ENCODE results near the gene NSUN3.
A peak's percentile ranks its signal among the peaks of the same experiment; 100 is the strongest.
"Not testable (repeated sequence)": the region's sequence is repeated elsewhere in the genome, so short reads cannot be mapped to it uniquely, and the experiment has no call there.

The NSUN3 gene

DNA sequence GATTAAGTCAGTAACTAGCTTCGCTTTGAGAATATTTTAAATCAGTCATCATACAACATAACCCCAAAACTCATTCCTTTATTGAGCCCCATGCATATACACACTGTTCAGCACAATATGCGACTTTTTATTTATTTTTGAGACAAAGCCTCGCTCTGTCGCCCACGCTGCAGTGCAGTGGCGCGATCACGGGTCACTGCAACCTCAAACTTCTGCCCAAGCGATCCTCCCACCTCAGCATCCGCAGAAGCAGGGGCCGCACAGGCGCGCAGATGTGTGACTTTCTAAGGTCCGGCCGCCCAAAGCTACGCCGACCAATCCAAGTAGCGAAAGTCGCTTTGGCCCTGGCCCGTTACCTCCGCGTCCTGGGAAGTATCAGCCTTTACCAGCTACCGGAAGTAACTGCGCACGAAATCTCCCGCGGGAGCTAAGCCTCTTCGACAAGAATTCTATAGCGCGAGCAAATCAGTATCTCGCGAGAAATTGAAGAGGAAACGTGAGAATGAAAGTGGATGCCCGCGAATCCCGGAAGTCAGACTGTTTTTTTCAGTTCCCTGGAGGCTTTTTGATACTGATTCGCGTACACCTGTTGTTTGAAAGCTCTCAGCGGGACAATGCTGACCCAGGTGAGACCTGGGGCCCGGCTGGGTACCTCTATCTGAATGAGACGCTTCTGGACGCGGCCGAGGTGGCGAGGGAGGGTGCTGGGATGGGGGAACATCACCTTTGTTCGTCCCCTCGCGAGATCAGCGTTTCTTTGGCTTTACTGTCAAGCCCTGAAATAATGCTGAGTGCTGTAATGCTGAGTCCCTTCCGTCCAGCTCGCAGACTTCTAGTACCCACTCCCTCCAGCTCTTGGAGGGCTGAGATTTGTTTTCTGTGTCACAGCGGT lies at the start of gene NSUN3, which contains the start of gene DHFR2:
Gene NSUN3 (plus strand): TSS at position 549 of the 892 bp plus-strand sequence. CDS start 66 bp downstream, at position 615.
Gene DHFR2 (minus strand): TSS at position 404 of the 892 bp plus-strand sequence. CDS start 1,405 bp downstream, outside the sequence.
- peak; percentile 98 for DNase-seq (ENCODE audit: low read depth, low spot score)

DNA sequence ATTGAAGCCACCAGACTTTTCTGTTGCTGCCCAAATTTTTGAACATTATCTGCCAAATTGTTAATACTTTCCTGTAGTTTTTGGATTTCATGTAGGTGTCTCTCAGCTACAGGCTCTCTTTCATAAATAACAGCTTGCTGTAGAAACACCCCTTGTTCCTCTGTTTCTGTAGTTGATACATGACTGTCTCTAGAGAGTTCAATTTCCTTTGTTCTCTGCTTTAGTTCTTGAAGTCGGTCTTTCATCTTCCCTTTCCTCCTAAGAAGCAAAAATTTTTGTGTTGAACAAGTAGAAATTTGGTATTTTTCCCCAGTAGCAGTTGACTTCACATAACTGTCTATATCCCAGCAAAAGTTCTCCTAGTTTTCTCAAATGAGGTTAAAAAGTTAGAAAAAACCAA lies 47.8 kb upstream of the NSUN3 start:
- DNase-seq (ENCODE audit: low read depth, low spot score), result no peak

DNA sequence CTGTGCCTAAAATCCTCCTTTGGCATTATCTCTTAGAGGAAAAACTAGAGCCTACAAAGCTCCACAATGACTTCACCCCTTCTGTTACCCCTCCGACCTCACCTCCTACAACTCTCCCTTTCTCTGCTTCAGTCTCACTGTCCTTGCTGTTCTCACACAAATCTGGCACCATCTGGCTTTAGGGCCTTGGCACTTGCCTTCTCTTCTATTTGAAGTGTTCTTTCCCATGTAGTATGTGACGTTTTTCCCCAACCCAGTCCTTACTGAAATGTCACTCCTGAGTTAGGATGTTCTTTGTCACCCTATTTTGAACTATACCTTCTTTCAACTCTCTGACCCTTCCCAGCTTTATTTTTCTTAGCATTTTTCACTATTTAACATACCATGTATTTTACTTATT lies 43.2 kb upstream of the NSUN3 start:
- no peak for DNase-seq (ENCODE audit: low read depth, low spot score)

DNA sequence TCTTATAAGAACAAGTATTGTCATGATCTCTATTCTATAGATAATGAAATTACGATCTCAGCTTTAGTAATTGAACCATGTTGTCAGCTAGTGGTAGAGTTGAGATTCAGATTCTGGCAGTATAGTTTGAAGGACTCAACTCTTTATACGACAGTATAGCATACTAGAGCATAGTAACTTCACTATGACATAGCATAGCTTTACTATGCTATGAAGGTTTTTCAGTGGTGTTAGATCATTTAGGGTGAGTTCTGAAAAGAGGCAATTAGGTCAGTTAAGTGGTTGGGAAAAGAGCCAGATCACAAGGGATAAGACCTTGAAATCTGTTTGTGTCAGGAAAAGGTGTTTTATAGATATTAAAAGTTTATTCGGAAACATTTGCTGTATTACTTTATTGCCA lies 42.6 kb upstream of the NSUN3 start:
- no peak for DNase-seq (ENCODE audit: low read depth, low spot score)

DNA sequence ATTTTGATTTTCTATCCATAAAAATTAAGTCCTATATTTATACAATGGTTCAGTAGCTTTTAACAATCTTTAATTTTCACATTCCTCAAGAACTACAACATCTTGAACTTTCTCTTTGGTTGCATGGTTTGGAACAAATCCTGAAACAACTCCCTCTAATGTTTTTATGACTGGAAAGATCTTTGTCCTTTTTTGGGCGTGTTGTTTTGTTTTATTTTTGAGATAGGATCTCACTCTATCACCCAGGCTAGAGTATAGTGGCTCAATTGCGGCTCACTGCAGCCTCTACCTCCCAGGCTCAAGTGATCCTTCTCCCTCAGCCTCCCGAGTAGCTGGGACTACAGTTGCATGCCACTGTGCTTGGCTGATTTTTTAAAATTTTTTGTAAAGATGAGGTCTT lies 38.5 kb upstream of the NSUN3 start:
- DNase-seq (ENCODE audit: low read depth, low spot score), result peak; percentile 48

DNA sequence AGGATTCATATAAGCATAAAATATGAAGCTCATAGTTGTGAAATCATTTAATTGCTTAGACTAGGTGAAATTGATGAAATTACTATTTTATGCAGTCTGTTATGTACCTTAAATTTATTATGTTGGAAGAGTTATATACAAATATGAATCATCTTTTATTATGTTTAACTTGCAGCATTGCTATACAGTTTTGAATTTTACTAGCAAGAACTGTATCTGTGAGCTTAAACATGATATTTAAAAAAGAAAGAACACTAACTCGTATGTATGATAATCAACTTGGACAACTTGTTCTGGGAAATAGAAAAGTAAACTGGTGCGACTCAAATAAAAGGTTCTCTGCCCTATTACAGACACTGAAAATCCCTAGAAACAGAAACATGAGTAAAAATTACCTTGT lies 36.2 kb upstream of the NSUN3 start:
- DNase-seq (ENCODE audit: low read depth, low spot score), result no peak

DNA sequence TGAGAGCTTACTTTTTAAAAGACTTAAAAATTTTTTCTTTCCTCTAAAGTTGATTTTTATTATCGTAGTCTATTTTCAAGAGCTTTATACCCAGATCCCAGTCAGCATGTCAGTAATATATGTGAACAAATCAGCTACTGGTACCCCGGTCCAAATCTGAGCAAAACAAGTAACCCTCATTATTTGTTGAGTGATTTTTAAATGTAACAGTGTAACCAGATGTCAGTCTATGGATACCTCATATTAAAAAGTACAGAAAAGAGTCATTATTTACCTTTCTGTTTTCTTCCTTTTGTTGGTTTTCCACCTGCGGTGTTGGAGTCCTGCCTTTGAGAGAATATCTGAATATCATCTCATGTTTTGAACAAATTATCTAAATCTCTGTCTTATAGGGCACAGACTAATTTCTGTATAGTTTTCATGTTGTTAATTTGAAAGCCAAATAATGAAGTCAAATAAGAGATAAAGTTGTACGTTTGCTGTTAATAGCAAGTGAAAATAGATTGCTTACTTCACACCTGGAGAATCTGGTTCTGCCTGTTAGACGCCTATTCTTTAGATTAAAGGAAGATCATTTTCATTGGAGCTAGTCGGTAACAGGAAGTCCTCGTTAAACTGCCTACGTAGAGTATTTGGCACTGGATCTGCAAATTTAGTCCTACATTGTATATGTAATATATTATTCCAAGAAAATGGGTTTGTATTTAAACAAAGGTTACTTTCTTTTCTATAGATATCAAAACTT lies 34.6 kb upstream of the NSUN3 start, which contains the start of gene STX19:
Gene STX19 (minus strand): TSS at position 505 of the 745 bp plus-strand sequence. CDS start 13,328 bp downstream, outside the sequence.
- no peak for DNase-seq (ENCODE audit: low read depth, low spot score)

DNA sequence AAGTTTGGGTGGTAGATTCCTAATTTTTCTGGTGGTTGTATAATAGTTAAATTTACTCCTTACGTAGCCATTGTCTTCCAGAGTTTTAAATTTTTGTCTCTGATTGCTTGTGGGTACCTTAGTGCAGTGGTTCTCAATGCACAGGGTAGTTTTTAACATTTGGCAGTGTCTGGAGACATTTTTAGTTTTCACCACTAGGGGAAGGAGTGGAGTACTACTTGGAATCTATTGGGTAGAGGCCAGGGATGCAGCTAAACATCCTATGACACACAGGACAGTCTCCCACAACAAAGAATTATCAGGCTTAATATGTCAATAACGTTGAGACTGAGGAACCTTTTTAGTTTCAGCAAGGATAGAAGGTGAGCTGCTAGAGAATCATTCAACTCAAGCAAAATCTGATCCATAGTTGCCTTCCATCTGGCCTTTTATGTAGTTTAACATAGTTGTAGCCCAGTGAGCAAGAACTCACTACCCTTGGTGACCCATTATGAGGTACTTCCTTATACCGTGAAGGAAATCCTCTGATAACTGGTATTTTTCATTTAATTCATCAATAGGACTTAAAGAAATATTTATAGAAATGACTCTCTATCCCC lies 25.9 kb upstream of the NSUN3 start:
- peak; percentile 20 for DNase-seq (ENCODE audit: low read depth, low spot score)

DNA sequence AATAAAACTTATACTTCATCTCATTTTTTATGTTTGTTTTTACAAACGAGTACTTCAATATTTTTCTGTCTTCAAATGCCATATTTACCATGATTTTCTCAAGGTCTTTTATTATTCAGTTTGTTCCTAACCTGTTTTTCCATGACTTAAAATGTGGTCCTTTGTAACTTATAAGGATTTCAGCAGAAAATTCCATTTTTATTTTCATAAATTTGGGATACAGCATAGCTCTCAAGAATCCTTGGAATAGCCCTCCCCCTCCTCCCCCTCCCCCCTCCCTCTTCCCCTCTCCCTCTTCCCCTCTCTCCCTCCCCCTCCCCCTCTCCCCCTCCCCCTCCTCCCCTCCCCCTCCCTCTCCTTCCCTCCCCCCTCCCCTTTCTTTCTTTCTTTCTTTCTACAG lies 19.6 kb upstream of the NSUN3 start:
- DNase-seq (ENCODE audit: low read depth, low spot score), result no peak

DNA sequence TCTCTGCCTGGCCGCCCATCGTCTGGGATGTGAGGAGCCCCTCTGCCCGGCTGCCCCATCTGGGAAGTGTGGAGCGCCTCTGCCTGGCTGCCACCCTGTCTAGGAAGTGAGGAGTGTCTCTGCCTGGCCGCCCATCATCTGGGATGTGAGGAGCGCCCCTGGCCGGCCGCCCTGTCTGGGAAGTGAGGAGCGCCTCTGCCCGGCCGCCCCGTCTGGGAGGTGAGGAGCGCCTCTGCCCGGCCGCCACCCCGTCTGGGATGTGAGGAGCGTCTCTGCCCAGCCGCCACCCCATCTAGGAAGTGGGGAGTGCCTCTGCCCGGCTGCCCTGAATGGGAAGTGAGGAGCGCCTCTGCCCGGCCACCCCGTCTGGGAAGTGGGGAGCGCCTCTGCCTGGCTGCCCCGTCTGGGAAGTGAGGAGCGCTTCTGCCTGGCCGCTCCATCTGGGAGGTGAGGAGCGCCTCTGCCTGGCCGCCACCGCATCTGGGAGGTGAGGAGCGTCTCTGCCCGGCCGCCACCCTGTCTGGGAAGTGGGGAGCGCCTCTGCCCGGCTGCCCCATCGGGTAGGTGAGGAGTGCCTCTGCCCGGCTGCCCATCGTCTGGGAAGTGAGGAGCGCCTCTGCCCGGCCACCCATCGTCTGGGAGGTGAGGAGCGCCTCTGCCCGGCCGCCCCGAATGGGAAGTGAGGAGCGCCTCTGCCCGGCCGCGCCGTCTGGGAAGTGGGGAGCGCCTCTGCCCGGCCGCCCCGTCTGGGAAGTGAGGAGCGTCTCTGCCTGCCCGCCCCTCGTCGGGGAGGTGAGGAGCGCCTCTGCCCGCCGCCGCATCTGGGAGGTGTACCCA lies 18.5 kb upstream of the NSUN3 start:
- DNase-seq (ENCODE audit: low read depth, low spot score), result not testable (repeated sequence)

DNA sequence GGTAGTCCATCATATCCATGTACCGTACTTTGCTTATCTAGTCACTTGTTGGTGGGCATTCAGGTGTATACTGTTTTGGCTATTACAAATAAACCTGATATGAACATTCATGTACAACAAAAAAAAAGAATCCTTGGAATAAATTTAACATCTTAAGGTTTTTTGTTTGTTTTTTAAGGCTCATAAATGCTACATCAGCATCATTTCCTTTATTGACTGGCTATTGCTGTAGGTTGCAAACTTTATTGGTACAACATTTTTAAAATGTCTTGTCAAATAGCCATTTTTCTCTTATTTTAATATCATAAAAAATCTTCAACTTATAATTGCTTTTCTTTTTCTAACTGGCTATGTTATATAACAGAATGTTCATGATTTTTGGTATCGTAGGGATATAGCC lies 16.3 kb upstream of the NSUN3 start:
- DNase-seq (ENCODE audit: low read depth, low spot score), result no peak

DNA sequence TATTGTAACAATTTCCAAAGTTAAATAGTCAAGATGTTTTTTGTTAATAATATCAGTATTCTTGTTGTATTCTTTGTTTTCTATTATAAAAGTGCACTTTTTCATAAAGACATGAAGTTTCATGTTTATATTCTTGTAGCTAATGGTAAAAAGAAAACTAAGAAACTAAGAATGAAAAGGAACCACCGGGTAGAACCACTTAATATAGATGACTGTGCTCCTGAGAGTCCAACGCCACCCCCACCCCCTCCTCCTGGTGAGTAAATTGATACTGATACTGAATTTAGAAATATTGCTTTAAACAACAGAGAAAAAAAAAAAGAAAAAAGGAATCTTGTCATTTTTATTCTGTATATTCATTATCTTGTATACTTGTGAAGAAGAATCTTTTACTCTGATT lies 13.6 kb upstream of the NSUN3 start:
- DNase-seq (ENCODE audit: low read depth, low spot score), result no peak

DNA sequence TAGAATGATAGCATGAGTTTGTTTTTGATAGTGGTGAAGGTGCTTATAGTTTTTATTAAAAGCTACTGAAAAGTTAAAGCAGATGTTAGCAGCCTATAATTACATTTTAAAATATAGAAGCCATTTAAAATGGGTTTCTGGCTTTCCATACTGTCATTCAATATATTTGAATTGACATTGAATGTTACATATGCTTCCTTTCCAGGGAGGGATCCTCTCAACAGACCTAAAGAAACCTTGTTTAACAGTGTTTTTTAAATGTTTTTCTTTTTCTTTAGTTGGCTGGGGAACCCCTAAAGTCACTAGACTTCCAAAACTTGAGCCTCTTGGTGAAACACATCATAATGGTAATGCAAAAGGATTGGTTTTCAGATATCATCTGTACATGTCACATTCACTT lies 12.3 kb upstream of the NSUN3 start:
- DNase-seq (ENCODE audit: low read depth, low spot score), result no peak

DNA sequence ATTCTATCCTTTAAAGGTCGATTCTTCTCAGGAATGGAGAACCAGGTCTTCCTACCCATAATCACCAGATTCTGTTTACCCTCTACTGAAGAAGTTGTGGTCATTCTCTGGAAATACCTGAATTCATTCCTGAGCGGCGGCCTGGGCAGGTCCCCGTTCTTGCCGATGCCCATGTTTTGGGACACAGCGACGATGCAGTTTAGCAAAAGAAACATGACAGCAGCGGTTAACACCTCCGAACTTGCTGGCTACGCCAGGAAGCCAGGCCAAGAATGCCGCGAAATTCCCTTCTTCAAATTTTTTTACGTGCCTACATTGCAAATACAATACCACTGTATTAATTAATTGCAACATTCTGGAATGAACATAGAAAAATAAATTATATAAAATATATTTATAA lies 1.6 kb upstream of the NSUN3 start:
- DNase-seq (ENCODE audit: low read depth, low spot score), result no peak

DNA sequence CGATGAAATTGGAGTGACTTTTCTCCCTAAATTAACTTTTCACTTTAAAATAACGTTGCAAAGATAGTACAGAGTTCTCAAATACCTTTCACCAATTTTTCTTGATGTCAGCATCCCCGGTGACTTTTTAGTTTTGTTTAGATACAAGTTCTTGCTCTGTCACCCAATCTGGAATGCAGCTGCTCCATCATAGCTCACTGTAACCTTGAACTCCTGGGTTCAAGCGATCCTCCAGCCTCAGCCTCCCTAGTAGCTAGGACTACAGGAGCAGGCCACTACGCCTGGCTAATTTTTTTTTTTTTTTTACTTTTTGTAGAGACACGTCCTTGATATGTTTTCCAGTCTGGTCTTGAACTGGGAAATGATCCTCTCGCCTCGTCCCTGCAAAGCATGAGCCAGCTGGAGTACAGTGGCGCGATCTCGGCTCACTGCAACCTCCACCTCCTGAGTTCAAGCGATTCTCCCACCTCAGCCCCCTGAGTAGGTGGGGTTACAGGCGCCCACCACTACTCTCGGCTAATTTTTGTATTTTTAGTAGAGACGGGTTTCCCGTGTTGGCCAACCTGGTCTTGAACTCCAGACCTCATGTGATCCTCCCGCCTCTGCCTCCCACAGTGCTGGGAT lies 747 bp downstream of the NSUN3 start:
- DNase-seq (ENCODE audit: low read depth, low spot score), result no peak

DNA sequence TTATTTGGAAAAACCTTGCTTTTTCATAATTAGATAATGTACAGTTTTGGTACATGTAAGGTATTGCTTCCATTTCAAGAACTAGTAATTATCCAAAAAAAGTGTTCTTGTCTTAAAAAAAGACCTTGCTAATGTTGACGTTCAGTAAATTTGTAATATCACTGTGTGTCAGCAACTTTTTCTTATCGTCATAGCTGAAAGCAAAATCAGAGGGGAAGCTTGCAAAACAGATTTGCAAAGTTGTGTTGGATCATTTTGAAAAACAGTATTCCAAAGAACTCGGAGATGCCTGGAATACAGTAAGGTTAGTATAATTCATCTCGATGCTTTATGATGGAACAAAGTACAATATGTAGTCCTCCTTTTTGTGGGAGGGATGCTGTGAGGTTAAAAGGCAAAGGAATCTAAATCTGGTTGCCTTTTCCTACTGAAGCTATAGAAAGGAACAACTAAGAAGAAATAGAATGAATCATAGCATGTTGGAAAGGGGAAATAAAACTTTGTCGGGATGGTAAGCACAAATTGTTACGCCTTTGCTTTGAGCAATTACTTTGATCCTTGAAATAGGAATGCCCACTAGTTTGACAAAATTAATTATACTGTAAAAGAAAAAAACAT lies 1.5 kb downstream of the NSUN3 start:
- DNase-seq (ENCODE audit: low read depth, low spot score), result no peak

DNA sequence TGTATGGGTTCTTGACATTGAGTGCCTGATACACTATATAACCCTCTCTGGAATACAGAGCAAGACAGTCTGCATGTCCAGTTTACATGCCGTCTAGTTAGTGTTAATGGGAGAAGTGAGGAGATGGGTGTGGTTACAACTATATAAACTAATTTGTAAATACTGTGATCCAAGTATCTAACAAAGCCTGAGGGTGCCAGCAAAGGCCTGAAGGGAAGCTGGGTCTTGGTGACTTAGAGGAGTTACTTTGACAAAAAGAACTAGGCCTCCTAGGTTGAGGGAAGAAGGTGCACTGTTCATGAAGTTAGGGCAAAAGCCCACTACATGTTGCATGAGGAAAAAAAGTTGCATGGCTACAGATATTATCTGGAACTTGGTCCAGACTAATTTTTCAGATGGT lies 2.3 kb downstream of the NSUN3 start:
- DNase-seq (ENCODE audit: low read depth, low spot score), result no peak

DNA sequence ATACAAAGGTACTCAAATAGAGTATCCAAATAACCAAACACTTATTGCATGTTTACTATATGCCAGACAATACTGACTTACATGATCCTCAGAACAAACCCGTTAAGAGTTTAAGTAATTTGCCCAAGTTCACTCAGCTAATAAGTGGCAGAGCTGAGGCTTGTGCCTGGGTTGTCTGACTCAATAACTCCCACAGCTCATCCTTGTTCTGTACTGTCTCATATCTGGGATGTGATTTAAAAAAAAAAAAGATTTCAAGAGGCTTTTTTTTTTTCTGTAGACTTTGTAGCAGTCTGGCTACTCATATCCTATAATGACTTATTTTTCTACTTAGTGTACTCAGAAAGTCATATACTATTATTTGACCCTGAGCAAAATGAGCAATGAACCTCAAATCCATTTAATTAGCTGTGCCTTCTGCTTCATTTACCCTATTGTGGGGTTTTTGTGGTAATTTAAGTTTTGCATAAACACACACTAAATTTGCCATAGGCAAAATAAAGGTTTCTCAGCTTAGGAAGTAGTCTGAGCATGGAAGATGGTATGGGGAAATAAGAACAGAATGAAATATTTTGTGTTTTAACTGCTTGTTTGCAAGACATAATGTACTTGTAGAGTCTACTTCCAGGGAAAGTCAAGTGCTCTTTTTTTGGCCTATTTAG lies 3.1 kb downstream of the NSUN3 start:
- no peak for DNase-seq (ENCODE audit: low read depth, low spot score)

DNA sequence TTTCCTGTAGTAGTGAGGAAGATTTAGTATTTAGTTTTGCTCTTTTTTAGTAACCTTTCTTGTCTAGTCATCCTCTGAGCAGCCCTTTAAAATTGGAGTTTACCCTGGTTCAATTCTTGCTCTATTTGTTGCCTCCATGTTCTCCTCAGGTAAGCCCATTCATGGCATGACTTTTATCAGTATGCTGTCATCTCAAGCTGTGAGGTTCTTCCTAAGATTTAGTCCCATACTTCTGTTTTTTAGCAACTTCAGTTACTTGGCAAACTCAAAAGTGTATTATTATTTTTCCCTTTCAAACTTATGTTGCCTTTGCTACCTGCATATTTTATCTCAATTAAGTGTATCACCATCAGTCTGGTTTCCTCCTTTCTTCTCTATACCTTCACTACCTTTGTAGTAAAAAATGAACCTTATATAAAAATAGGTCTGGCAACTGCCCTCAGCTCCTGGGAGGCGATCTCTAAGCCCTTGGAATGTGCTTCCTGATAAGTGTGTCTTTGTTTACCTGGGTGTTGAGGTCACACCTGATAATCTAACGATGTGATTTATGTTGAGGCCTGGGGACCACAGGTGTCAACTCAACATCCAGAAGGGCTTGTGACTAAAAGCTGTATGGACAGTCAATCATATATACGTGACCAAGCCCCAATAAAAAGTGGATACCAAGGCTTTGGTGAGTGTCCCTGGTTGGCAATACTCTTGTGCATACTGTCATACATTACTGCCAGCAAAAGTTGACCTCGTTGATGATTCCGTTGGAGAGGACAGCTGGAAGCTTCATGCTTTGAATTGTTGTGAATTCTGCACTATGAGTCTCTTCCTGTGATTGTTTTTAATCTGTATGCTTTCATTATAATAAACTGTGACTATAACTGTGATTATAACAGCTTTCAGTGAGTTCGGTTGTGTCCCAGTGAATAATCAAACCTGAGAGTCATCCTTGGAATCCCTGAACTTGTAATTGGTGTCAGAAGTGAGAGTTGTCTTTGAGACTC lies 3.9 kb downstream of the NSUN3 start:
- no peak for DNase-seq (ENCODE audit: low read depth, low spot score)
